Glomerular visceral epithelial cell (primary cell): ENCODE measurements around the gene OTULIN.

ENCODE experiments used
- DNase-seq: peaks from one replicate; pipeline ENCODE4 v3.0.0-alpha.2; 2016; ENCODE audit errors: extremely low spot score

Gene OTULIN

DNA sequence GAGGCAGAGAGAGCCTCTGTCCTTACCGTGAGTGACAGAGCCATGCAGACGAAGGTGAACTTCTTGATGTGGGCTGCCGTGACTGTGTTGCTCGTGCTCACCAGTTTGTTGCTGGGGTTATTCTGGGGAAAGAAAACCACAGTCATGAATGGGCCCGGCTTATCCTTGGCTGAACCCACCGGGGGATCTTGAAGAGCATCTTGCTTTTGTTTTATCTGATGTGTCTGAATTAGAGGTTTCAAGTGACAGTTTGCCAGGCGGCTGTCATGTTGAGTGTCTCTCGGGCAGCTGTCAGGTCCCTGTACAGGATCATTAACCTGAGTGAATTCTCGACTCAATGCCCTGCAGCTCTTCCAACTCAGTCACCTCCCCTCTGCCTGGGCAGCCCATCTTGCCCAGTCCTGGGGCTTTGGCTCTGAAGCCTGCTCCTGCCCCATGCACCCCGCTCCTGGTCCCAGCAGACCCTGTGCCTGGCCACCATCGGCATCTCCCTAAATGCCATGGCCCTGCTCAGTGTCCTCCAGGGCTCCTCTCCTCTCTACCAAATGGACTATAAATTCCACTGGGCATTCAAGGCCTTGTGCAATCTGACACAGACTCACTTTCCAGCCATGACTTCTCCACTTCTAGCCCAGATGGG is 77.4 kb downstream of the OTULIN start:
- DNase-seq: no peak

DNA sequence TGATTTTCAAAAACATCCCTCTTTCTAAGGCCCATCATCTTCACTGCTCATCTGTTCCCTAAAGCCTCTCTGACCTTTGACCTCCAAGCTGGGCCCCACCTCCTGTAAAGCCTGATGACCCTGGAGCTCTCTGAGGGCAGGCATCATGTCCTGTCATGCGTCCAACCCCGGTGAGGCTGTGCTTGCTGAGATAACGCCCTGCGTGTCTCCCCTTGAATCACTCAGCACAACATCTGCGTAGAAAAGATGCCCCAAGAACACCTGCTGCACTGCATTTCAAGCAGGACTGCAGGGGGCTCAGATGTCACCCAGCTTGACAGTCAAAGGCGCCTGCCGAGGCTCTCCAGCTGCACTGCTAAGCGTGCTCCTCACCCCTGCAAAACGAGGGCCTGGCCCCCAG is 78.0 kb downstream of the OTULIN start:
- no peak for DNase-seq

GRCh38 chr5:14743601-14744295 is 79.2 kb downstream of the OTULIN start:
- no peak for DNase-seq

DNA sequence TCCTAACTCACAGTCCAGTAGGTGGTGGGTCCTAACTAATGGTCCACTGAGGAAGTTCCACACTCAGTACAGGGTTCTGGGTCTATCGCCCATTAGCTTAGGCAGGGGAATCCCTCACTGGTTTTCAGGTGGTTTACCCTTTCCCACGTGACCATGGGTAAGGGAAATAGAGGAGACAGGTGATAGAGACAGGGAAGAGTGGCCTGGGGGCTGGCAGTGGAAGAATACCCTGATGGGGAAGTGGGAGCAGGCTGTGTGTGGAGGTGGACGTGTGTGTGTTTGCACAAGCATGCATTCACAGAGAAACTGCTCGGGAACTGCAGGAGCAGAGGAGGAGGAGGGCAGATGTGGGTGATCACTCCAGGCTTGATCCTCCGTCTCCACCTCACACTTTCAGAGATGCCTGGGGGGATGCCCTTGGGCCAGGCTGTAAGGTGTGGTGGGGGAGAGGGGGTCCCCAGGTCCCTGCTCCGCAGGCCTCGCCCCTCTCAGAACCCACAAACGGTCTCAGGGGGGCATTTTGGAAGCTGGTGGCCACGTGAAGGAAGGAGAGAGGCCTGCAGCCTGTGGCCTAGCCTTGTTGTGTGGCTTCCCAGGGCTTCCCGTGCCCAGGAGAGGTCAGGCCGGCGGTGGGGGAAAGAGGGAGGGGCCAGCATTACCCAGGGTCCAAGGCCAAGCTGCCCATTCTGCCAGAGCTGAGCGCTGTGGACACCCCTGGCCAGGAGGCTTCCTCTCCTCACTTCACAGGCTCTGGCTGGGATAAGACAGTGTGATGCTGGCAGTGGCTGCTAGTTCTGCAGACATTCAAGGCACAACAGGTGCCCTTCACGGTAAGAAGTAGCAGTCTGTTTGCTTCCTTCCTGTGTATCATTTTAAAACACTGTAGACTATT is 80.0 kb downstream of the OTULIN start:
- no peak for DNase-seq

GRCh38 chr5:14745188-14745563 is 80.7 kb downstream of the OTULIN start:
- DNase-seq: no peak

DNA sequence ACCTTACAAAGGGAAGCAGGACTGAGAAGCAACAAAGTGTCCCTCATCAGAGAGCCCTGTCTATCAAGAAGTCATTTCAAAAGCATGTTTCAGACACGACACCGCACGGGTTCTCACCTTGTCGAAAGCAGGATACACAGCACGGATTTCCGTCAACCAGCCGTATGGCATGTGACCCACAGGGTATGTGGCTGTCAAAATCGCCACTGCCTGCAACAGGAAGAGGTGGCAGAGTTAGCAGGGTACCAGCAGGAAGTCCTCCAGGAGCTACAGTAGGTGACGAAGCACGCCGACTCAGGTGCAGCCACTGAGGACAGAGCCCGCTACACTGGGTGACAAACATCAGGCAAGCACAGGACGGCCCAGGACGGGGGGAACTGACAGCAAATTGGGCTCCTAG is 81.2 kb downstream of the OTULIN start:
- no peak for DNase-seq

DNA sequence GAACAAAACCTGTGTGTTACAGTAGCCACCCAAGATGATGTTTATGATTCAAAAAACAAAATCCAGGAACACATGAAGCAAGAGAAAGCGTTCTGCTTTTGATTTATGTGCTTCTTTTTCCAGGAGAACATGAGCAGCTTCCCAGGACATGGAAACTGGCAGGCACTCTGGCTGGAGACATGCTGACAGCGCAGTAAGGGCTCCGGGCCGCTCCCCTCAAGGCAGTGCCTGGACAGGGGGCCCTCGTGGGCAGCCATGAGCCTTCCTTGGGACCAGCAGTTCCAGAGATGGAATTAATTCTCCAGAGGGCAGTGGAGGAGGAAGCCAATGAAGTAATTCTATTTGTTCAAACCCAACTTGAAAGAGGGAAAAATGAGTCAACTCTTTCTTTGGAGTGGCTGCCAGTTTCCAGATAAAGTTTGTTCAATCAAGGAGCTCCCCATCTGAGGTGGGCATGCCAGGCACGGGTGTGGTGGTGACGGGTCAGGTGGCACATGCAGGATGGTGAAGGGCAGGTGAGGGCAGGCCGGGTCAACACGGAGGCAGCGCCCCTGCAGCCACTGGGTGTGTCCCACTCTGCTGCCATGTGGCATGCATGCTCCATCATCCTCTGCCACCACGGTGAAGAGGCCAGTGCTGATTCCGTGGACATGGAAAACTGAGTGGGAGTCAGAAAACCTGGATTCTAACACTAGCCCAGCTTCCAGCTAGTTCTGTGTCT is 83.8 kb downstream of the OTULIN start:
- no peak for DNase-seq
